ENCODE results near the gene EHD4.
A peak's percentile ranks its signal among the peaks of the same experiment; 100 is the strongest.

The EHD4 gene

DNA sequence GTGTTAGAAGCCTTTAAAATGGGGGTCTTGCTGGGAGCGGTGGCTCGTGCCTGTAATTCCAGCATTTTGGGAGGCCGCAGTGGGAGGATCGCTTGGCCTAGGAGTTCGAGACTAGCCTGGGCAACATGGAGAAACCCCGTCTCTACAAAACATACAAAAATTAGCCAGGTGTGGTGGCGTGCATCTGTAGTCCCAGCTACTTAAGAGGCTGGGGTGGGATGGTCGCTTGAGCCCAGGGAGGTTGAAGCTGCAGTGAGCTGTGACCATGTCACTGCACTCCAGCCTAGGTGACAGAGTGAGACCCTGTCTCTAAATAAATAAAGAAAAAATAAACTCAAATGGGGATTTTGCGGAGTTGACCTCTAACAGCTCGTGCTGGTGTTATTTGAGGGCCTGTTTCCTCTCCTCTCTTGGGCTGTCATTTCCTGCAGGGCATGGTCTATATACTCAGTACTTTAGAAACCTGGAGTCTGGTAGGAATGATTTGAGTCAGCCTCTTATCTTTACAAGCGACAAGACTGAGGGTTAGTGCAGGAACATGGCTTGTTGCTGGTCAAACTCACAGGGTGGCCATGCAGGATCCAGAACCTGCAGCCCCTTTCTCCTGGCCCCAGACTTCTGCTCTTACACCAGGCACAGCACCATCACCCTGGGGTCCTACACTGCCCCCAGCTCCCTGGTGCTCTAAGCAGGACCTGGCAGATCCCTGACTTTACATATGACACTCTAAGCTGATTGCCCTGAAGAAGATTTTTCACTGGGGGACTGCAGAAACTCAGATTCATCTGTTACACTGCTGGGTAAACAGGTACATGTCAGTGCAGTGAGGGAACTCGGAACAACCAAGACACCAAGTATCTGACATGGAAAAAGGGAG, 15.1 kb downstream of the EHD4 start:
- DNase-seq (ENCODE audit: low read depth): no peak

DNA sequence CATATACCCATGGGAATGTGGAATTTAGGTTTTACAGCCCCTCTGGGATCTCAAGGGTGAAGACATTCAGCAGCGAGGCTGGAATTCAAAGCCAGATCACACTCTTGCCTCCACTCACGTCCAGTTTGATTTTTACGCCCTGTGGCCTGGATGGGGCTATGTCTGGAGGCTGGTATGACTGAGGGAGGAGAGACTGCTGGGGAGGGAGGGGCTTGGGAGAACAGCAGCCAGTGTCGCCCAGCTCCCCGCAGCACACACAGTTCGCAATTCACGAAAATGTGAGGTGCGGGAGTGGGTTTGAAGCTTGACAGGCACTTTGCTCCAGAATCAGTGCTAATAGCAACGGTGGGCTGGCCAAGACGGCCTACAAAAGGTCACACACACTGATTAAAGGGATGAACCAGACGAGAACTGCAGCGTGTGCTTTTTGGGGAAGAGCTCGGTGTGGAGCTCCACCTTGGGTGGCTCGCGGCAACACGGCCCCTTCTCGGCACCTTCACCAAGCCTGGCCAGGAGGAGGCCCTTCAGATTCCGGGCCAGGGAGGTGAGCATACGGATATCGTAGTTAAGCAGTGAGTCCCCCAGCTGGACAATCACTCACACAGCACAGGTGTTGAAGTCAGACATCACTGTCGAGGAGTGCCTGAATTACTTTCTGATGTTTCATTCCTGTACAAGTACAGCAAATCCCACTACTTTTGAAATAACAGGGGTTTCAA, 16.4 kb downstream of the EHD4 start:
- DNase-seq (ENCODE audit: low read depth): no peak

DNA sequence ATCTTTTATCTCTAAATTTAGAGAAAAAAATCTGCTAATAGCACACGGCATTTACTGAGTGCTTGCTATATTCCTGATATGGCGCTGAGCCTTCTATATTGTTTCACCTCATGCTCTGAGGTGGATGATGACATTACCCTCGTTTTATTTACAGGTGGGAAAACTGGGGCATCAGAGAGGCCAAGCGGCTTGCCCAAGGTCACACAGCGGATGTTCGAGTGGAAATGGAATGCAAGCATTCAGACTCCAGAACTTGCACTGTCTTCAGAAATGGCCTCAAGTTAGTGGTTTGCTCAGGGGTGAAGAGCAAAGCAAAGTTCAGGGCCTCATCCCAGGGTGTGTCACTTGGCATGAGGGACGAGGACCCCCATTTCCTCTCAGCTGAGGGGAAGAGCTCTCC, 17.3 kb downstream of the EHD4 start:
- DNase-seq (ENCODE audit: low read depth): no peak

DNA sequence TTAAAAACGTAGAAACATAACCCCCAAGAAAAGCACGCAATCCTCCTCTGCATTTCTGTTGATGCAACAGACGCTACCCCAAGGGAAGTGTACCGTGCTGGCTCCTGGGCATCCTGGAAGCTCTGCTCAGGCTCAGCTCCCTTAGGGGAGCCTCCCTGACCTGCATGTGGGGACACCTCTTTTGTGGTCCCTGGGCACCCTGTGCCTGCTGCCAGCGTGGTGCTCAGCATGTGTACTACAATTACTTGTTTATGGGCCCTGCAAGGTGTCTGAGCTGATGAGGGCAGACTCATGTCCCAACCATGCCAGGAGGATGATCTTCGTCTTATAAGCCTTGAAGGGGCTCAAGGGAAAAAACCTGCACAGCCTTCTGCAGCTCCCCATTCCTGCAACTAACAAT, 18.3 kb downstream of the EHD4 start:
- DNase-seq (ENCODE audit: low read depth): no peak

DNA sequence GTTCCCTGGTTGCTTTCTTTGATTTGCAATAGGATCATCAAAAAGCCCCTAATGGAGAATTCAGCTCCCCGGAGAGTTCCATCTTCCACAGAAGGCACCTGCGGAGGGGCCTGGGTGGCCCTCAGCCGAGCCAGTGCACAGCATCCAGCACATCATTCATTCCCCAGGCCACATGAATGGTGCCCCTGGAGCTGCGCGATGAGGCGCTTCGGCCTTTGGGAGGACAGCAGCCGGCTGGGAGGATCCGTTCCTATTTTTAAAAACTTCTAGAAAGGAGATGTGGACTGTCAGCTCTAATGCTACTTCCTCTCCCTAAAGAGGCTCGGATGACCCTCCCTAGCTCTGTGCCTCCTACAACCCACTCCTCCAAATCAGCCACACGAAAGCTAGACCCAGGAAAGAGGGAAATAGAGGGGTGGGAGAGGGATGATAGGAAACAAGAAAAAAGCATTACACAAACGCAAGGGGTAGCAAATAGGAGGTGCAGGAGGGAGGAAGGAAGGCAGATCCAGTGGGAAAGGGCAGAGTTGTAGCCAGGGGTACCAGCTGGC, 20.3 kb downstream of the EHD4 start:
- no peak for DNase-seq (ENCODE audit: low read depth)

DNA sequence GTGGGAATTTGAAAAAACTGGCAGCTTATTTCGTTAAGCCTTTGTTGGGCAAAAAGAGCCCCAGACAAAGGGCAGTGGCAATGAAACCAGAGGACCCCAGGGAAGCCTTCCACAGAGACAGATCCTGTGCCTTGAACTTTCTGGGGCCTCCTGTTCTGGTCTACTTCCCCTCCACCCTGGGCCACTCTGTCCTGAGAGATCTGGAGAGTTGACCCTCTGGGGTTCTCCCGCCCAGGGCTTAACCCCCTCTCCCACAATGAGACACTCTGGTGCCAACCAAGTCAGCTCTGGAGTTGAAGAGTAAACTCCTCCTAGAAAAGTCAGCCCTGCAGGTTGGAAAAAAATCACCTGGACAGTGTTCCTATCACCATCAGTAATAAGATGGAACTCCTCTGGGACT, 20.8 kb downstream of the EHD4 start:
- DNase-seq (ENCODE audit: low read depth): no peak

DNA sequence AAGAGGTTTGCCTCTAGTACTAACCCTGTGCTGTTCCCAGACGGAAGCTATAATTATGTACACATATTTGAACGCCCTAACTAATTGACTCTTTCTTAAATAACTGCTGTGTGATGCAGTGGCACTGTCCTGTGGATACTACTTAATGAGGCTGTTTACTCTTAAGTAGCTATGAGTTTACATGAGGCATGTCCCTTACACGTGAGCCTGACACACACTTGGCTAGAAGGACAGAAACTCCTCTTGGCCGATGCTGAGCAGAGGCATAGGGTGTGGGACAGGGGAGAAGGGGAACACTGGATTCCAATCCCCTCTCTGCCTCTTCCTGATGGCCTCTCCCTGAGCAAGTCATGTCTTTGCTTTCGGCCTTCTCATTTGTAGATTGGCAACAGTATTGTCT, 21.9 kb downstream of the EHD4 start:
- no peak for DNase-seq (ENCODE audit: low read depth)

DNA sequence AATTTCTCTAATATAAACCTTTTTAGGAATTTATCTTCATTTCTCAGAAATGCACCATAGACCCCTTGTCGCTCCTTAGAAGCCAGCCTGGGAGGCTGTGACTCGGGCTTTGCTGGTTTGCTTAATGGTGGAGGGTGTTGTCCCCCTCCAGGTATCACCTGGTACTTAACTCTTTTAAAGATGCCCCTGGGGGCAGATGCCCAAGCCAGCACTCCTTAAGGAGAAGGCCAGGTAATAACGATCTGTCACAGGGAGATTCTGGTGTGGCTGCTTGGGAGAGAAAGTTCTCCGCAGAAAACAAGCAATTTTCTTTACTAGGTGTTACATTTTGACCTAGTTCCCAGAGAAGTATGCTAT, 22.3 kb downstream of the EHD4 start:
- no peak for DNase-seq (ENCODE audit: low read depth)

DNA sequence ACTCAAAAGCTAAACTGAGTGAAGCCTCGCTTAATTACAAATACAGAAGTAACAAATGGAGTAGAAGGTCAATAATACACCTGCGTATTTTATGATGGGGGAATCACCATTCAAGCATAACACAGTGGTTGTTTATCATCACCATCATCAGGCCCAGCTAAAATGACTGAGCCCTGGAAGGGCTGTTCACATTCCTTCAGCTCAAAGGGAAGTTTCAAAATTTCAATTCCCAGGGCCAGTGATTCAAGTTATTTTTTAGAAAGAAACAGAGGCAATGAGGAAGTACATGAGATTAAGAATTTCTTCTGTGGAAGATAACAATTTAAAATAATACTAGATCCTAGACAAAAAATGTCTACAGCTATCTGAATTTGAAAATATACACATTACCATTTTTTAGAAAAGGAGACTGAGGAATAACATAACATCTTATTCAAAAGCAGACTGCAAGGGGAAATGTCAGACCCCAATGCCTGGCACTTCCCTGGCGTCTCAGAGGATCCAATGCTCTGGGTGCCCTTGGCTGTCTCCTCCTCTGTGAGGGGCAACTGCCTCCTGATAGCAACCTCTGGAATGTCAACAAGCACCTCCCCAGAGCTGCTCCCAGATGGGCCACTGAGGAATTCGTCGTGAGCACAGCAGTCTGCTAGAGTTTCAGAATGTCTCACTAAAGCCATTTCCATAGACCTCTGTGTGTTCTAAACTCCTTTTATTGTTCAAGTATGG, 22.8 kb downstream of the EHD4 start:
- no peak for DNase-seq (ENCODE audit: low read depth)

DNA sequence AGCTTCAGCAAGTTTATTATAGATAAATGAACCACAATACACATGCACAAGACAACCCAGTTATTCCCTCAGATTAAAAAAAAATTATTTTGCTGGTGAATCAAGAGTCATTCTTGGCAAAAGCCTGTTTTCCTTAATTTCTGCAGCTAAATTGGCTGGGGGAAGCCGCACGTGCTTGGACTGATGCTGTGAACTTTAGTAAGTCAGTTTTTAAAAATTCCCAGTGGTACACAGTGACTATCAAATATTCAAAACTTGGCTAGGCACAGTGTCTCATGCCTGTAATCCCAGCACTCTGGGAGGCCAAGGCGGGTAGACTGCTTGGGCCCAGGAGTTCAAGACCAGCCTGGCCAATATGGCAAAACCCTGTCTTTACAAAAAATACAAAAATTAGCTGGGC, 23.9 kb downstream of the EHD4 start:
- no peak for DNase-seq (ENCODE audit: low read depth)

DNA sequence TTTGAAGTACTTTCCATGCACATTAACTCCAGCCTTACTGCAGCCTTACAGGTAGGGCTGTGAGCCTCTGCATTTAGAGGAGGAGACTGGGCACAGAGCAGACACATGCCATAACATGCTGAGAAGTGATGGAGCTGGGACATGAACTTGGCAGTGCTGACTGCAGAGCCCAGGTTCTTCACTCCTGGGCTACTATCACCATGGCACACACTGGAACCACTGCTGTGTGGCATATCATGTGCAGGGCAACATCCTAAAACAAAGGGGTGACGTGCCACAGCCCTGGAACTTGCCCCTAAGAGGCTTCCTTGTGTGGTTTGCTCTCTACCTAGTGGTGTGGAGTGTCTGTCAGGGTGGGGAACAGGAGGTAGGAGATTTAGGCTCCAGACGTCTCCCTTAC, 25.4 kb downstream of the EHD4 start:
- DNase-seq (ENCODE audit: low read depth): no peak

DNA sequence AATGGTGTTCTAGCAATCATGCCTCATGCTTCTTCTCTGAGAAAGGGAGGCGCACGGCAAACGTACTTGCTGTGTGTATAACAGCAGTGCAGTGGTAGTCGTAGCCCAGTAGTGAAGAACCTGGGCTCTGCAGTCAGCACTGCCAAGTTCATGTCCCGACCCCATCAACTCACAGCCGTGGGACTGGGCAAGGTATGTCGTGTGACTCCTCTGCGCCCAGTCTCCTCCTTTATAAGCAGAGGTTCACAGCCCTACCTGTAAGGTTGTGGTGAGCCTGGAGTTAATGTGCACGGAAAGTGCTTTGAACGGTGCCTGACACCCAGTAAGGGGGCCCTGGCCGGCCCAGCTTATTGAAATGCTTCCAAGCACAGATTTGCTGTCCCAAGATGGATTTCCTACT, 26.6 kb downstream of the EHD4 start:
- DNase-seq (ENCODE audit: low read depth): no peak

DNA sequence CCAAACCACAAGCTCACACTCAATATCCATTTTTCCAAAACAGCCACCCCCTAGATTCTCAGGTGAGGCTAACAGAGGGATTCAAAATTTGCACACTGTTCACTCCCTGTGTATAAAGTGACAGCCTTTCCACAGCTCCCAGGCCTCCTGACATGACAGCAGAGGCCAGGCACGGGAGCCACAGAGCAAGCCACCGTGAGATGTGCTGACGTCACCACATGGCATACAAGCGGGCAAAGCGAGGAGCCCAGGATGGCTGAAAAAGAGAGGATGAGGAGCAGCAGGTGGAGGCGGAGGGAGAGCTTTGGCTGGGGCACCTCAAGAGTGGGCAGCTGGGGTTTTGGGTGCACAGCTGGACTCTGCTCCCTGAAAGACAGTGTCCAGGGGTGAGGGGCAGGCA, 27.1 kb downstream of the EHD4 start:
- DNase-seq (ENCODE audit: low read depth): no peak

DNA sequence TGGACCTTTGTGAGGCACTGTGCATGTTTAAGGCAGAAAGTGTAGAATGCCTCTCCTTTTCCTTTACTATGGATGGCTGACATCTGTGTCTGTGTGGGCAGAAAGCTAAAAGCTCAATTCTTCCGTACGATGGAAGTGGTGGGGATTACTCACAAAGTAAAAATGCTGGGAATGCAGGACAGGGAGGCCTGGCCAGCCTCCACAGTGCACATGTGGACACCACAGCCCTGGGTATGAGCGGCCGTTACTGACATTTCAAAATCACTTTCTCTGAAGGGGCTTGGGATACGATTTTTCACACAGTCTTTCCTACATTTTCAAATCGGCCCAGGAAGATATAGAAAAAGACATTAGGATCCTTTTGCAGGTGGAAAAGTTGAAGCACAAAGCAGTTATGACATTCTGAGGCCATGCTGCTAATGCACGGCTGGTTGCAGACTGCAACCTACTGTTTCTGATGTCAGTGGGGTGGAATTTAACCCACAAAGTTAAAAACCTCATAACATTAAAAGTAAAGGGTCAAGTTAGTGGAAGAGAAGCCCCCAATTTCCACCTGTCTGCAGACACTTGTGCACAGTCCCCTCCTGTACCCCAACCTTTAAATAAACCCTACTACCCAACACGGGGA, 27.9 kb downstream of the EHD4 start:
- peak; percentile 94 for DNase-seq (ENCODE audit: low read depth)

DNA sequence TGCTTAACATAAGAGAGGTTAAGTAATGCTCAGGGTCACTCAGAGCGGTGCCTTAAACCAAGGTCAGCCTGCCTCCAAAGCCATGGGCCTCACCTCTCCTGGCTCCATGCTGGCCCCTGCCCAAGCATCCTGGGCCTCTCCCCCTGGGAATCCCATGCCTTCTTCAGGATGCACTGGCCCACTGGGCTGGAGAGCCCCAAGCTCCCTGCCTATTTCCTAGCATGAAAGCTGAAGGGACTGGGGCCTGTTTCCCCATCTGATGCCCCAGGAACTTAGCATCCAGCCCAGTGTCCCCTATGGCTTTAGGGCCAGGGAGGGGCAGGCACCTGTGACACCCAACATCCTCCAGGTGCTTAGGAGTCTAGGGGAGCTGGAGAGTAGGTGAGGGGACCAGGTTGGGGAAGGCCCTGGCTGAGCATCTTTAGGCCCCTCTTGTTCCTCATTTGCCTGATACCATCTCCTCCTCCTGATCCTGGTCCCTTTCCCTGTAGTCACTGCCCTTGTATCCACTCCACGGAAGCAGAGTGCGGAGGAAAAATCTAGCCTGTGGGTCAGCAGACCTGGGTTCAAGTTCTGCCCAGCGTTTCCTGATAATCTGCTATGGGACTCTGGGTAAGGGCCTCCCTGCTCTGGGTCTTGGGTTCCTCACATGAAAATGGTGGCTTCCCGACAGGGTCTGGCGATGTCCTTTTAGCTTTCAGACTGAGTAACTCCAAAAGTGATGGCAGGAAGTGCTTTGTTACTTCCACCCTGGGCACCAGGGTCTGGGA, 28.6 kb downstream of the EHD4 start:
- no peak for DNase-seq (ENCODE audit: low read depth)

DNA sequence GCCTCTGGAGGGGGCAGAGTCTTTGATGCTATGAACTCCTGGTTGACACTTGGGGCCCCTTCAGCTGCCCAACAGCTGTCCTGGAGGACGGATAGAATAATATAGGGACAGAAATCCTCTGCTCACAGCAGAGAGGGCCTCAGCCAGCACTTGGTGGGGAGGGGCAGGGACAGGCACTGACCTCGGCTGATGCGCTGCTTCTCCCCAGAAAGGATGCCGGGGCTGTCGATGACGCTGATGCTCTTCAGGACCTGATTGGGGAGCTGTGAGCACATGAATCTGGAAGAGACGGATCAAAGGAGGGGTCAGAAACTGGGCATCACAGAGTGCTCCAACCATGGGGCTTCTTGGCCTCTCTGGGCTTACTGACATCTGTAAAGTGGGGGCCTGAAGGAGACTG, 29.5 kb downstream of the EHD4 start:
- DNase-seq (ENCODE audit: low read depth): no peak

DNA sequence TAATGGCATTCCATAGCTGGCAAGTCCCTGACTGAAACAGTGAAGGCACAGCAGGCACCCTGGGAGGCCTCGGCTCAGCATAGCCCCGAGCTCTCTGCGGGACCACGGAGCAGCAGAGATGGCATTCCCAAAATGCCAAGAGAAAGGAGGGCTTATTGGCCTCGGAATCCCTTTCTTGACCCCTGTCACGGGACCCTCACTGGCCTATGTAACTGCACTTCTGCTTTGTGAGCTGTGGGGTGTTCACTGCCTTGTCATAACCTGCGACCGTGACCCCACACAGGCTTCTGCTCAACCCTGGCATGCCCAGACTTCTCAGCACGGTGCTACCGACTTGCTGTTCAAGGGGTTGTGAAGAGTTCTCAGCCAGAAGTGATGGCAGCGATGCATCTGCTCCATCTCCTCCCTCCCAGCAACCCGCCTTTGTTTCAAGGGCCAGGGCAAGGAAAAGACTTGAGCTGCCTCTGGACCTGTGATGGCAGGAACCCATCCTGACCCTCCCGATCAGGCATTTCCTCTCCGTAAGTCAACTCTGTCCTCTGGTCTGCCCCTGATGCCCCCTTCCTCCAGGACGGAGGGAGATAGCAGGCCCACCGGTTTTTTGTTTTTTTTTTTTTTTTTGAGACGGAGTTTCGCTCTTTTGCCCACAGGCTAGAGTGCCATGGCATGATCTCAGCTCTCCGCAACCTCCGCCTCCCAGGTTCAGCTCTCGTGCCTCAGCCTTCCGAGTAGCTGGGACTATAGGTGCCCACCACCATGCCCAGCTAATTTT, 30.5 kb downstream of the EHD4 start:
- DNase-seq (ENCODE audit: low read depth): no peak

DNA sequence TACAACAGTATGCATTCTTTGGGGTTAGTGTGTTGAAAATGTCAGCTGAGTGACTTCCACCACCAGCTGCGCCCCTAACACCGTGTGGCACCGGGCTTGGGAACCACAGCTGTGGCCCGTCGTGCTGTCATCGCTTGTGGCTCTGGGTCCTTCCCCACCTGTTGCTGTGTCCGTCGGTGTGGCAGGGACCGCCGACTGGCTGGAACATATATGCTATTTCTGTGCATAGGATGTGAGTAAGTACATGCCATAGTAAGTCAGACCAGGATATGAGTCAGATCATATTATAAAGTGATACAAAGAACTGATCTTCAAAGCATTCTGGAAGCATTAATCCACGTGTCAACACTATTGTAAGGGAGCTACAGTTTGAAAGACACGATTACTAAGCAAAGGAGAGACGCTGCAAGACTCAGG, 31.9 kb downstream of the EHD4 start:
- DNase-seq (ENCODE audit: low read depth): peak; percentile 64

DNA sequence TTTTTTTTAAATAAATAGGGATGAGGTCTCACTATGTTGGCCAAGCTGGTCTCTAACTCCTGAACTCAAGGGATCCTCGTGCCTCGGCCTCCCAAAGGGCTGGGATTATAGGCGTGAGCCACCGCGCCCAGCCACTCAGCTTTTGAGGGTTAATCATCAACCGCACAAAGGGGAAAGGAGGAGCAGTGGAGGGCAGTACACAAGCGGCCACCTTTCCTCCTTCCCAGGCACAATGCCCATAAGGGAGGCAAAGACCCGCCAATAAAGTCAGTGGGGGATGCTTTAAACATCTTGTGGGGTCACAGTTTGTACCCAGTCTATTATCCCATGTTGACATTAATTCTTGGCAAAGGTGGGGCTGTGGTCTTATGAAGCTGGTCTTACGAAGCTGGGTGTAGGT, 32.4 kb downstream of the EHD4 start:
- no peak for DNase-seq (ENCODE audit: low read depth)

DNA sequence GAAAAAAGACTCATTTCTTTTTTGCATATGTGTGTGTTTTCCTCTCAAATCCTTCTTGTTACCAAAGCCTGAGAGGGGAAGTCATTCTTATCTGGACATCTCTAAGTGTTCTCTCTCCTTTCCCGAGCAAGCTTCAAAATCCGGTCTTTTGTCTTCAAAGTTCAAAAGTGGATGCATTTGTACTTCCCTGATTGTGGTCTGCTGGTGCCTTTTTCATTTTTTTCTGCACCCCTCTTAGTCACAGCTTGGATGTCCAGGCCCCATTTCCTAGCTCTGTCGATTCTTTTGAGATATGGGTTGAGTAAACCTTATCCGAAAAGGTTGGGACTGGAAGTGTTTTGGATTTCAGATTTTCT, 34.8 kb downstream of the EHD4 start:
- no peak for DNase-seq (ENCODE audit: low read depth)

Data from HS-27A (cell line).